HG02642 (cell line): Measurements from ENCODE around the gene CHRNA5.
"Not testable (repeated sequence)": the region's sequence is repeated elsewhere in the genome, so short reads cannot be mapped to it uniquely, and the experiment has no call there.

Experiments used
- ATAC-seq: cut with Tn5 transposase; IDR thresholded peaks from one replicate; pipeline ENCODE4 v1.9.1; 2021; ENCODE audit warnings: mild to moderate bottlenecking; ENCODE audit not compliant: unreplicated experiment, poor library complexity

CHRNA5 gene

GRCh38 chr15:78564743-78565096 is 600 bp upstream of the CHRNA5 start:
- ATAC-seq, result peak; percentile 10

- ATAC-seq, result peak; percentile 12
Measured at GRCh38 chr15:78565951-78566774, 843 bp downstream of the CHRNA5 start.

- no peak for ATAC-seq
Measured at GRCh38 chr15:78567531-78567930, 2.2 kb downstream of the CHRNA5 start.

- no peak for ATAC-seq
Measured at GRCh38 chr15:78570710-78571109, 5.4 kb downstream of the CHRNA5 start.

- ATAC-seq, result no peak
Measured at GRCh38 chr15:78571382-78571781, 6.1 kb downstream of the CHRNA5 start.

GRCh38 chr15:78573416-78573815 is 8.1 kb downstream of the CHRNA5 start:
- no peak for ATAC-seq

- ATAC-seq, result no peak
Measured at GRCh38 chr15:78574944-78575343, 9.6 kb downstream of the CHRNA5 start.

- ATAC-seq, result no peak
Measured at GRCh38 chr15:78597583-78597982, 32.3 kb downstream of the CHRNA5 start.

GRCh38 chr15:78598348-78598747 is 33.0 kb downstream of the CHRNA5 start:
- no peak for ATAC-seq

GRCh38 chr15:78599189-78599588 is 33.9 kb downstream of the CHRNA5 start:
- ATAC-seq, result no peak

GRCh38 chr15:78603467-78603866 is 38.1 kb downstream of the CHRNA5 start:
- ATAC-seq, result no peak

- ATAC-seq, result no peak
Measured at GRCh38 chr15:78604420-78604819, 39.1 kb downstream of the CHRNA5 start.

GRCh38 chr15:78605201-78605600 is 39.9 kb downstream of the CHRNA5 start:
- no peak for ATAC-seq

GRCh38 chr15:78605680-78606079 is 40.4 kb downstream of the CHRNA5 start:
- no peak for ATAC-seq

GRCh38 chr15:78609551-78609950 is 44.2 kb downstream of the CHRNA5 start:
- ATAC-seq, result not testable (repeated sequence)

GRCh38 chr15:78614021-78614420 is 48.7 kb downstream of the CHRNA5 start:
- no peak for ATAC-seq

GRCh38 chr15:78615151-78615589 is 49.9 kb downstream of the CHRNA5 start:
- no peak for ATAC-seq

- ATAC-seq, result no peak
Measured at GRCh38 chr15:78616506-78616905, 51.2 kb downstream of the CHRNA5 start.

- ATAC-seq, result no peak
Measured at GRCh38 chr15:78617076-78617475, 51.8 kb downstream of the CHRNA5 start.

GRCh38 chr15:78617516-78617915 is 52.2 kb downstream of the CHRNA5 start:
- ATAC-seq, result no peak

- no peak for ATAC-seq
Measured at GRCh38 chr15:78618064-78618463, 52.7 kb downstream of the CHRNA5 start.

GRCh38 chr15:78618490-78618934 is 53.2 kb downstream of the CHRNA5 start:
- ATAC-seq, result no peak
